Endothelial cell (in vitro differentiated cells): ENCODE data around the gene FTCD. TPM values are rescaled to one million over a fixed set of nuclear protein-coding genes. Genes with fewer than 3 reads are reported as not detected.

ENCODE experiments used
- DNase-seq: peaks from one replicate; pipeline ENCODE4 v3.0.0; 2021; ENCODE audit warnings: low spot score
- H3K27ac Mint-ChIP-seq: one replicate; pipeline ENCODE4 v1.8.0; 2021; ENCODE audit warnings: mixed read lengths, inconsistent platforms; ENCODE audit not compliant: unreplicated experiment
- H3K27me3 Mint-ChIP-seq: one replicate; pipeline ENCODE4 v1.8.0; 2021; ENCODE audit warnings: mild to moderate bottlenecking, moderate library complexity, mixed read lengths, inconsistent platforms; ENCODE audit not compliant: unreplicated experiment
- H3K36me3 Mint-ChIP-seq: one replicate; pipeline ENCODE4 v1.8.0; 2021; ENCODE audit warnings: mild to moderate bottlenecking, low read depth, mixed read lengths, inconsistent platforms; ENCODE audit not compliant: unreplicated experiment
- H3K4me1 Mint-ChIP-seq: one replicate; pipeline ENCODE4 v1.8.0; 2021; ENCODE audit warnings: mild to moderate bottlenecking, mixed read lengths, inconsistent platforms; ENCODE audit not compliant: unreplicated experiment
- H3K4me3 Mint-ChIP-seq: one replicate; pipeline ENCODE4 v1.8.0; 2021; ENCODE audit warnings: mild to moderate bottlenecking, mixed read lengths, inconsistent platforms; ENCODE audit not compliant: unreplicated experiment
- H3K9me3 Mint-ChIP-seq: one replicate; pipeline ENCODE4 v1.8.0; 2021; ENCODE audit warnings: mixed read lengths, inconsistent platforms; ENCODE audit not compliant: unreplicated experiment
- total RNA-seq: library from RNA; stranded (reverse); fragmentation: NEBNext Ultra II Directional; extraction: Animal tissue kit (Norgen Biotek cat#: 25700); gene quantifications from one replicate; pipeline ENCODE4 v1.2.1, GENCODE V29; 2021; ENCODE audit not compliant: unreplicated experiment
- TF ChIP-seq, protein P1 (sequence below): fragments of 200-600 bp; sonication (generic); IDR thresholded peaks from one replicate; pipeline ENCODE4 v1.5.0; 2021; ENCODE audit warnings: antibody characterized with exemption; ENCODE audit not compliant: unreplicated experiment

Gene FTCD
- total RNA-seq, 1 donor from 2014 or later = 1.5 TPM

DNA sequence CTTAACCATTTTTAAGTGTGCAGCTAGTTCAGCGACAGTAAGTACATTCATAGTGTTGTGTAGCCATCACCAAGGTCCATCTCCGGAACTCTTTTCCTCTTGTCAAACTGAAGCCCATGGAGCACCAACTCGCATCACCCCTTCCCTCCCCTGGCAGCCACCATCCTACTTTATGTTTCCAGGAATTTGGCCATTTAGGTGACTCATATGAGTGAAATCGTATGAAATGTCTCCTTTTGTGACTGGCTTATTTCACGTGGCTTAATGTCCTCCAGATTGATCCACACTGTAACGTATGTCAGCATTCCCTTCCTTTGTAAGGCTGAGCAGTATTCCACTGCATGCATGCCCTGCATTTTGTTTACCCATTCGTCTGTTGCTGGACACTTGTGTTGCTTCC lies 55.0 kb downstream of the FTCD start:
- no peak for DNase-seq
- H3K4me1 Mint-ChIP-seq = peaks cover 13% of the 10 kb centered on the region
- peak overlapping the region; percentile 60 for H3K4me3 Mint-ChIP-seq
- H3K9me3 Mint-ChIP-seq = peaks cover 5% of the 10 kb centered on the region
- no peak overlapping the region for H3K27ac Mint-ChIP-seq
- H3K36me3 Mint-ChIP-seq = peaks cover 31% of the 10 kb centered on the region
- TF ChIP-seq, protein P1, sequence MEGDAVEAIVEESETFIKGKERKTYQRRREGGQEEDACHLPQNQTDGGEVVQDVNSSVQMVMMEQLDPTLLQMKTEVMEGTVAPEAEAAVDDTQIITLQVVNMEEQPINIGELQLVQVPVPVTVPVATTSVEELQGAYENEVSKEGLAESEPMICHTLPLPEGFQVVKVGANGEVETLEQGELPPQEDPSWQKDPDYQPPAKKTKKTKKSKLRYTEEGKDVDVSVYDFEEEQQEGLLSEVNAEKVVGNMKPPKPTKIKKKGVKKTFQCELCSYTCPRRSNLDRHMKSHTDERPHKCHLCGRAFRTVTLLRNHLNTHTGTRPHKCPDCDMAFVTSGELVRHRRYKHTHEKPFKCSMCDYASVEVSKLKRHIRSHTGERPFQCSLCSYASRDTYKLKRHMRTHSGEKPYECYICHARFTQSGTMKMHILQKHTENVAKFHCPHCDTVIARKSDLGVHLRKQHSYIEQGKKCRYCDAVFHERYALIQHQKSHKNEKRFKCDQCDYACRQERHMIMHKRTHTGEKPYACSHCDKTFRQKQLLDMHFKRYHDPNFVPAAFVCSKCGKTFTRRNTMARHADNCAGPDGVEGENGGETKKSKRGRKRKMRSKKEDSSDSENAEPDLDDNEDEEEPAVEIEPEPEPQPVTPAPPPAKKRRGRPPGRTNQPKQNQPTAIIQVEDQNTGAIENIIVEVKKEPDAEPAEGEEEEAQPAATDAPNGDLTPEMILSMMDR = no peak
- peaks cover 17% of the 10 kb centered on the region for H3K27me3 Mint-ChIP-seq

- DNase-seq = no peak
- H3K9me3 Mint-ChIP-seq = peaks cover 5% of the 10 kb centered on the region
- TF ChIP-seq, protein P1 = no peak
- peaks cover 13% of the 10 kb centered on the region for H3K4me1 Mint-ChIP-seq
- H3K4me3 Mint-ChIP-seq = peak overlapping the region; percentile 60
- H3K27ac Mint-ChIP-seq = no peak overlapping the region
- peaks cover 19% of the 10 kb centered on the region for H3K27me3 Mint-ChIP-seq
- H3K36me3 Mint-ChIP-seq = peaks cover 31% of the 10 kb centered on the region
Measured at GRCh38 chr21:46100020-46100419, 55.4 kb downstream of the FTCD start.

DNA sequence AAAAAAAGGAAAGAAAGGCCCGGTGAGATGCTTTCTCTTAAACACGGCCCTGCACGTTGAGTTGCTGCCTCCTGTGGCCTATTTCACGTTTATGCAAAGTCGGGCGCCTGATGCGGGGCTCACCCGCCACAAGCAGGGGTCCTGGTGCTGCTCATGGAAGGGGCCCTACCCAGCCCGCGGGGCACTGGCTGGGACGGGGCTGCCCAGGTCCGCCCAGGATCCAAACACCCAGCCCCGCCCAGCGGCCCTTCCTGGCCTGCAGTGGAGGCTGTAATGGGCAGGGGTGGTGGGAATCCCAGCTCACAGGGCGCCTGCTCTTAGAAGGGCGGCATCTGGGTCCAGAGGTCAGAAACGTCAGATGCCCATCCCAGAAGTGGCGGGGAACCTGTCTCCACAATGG lies 55.9 kb downstream of the FTCD start:
- Mint-ChIP-seq H3K9me3 (peaks cover 5% of the 10 kb centered on the region), H3K4me1 (peaks cover 13% of the 10 kb centered on the region), H3K27me3 (peaks cover 22% of the 10 kb centered on the region), H3K4me3 (no peak overlapping the region), H3K36me3 (peaks cover 30% of the 10 kb centered on the region), H3K27ac (no peak overlapping the region)
- TF ChIP-seq, protein P1 = no peak
- peak; percentile 19 for DNase-seq

- peak; percentile 31 for DNase-seq
- H3K27me3 Mint-ChIP-seq = peaks cover 22% of the 10 kb centered on the region
- H3K4me1 Mint-ChIP-seq = peaks cover 13% of the 10 kb centered on the region
- TF ChIP-seq, protein P1 = no peak
- peaks cover 28% of the 10 kb centered on the region for H3K36me3 Mint-ChIP-seq
- peaks cover 5% of the 10 kb centered on the region for H3K9me3 Mint-ChIP-seq
- H3K27ac Mint-ChIP-seq = no peak overlapping the region
- peak overlapping the region; percentile 93 for H3K4me3 Mint-ChIP-seq
Measured at GRCh38 chr21:46098303-46099141, 56.9 kb downstream of the FTCD start.
